H9 (cell line): ENCODE measurements around the gene NOC3L. TPM values are rescaled to one million over a fixed set of nuclear protein-coding genes. Genes with fewer than 3 reads are reported as not detected.

Experiments
- DNase-seq: peaks from one replicate; pipeline ENCODE4 v3.0.0-alpha.2; 2017
- H2AFZ ChIP-seq: one replicate; pipeline ENCODE4 v1.6.1; 2013; ENCODE audit warnings: mild to moderate bottlenecking, low read length, control low read depth, moderate library complexity
- H2AK5ac ChIP-seq: 2 replicates; pipeline ENCODE4 v1.6.1; 2013; ENCODE audit warnings: low read length, control low read depth, mixed read lengths; ENCODE audit not compliant: insufficient read length
- H2BK120ac ChIP-seq: one replicate; pipeline ENCODE4 v1.6.1; 2013; ENCODE audit warnings: low read depth, mild to moderate bottlenecking, low read length, control low read depth, inconsistent platforms; ENCODE audit not compliant: poor library complexity, severe bottlenecking
- H2BK12ac ChIP-seq: 2 replicates; pipeline ENCODE4 v1.6.1; 2013; ENCODE audit warnings: low read length, control low read depth, mixed read lengths, low read depth; ENCODE audit not compliant: insufficient read length
- H2BK15ac ChIP-seq: 2 replicates; pipeline ENCODE4 v1.6.1; 2013; ENCODE audit warnings: low read depth, low read length, control low read depth
- H2BK20ac ChIP-seq: one replicate; pipeline ENCODE4 v1.6.1; 2013; ENCODE audit warnings: low read depth, mild to moderate bottlenecking, low read length, control low read depth, inconsistent platforms; ENCODE audit not compliant: poor library complexity, severe bottlenecking
- H2BK5ac ChIP-seq: 2 replicates; pipeline ENCODE4 v1.6.1; 2013; ENCODE audit warnings: low read length, control low read depth, mixed read lengths; ENCODE audit not compliant: insufficient read length
- H3K14ac ChIP-seq: 2 replicates; pipeline ENCODE4 v1.6.1; 2013; ENCODE audit warnings: low read length, control low read depth; ENCODE audit not compliant: insufficient read depth
- H3K18ac ChIP-seq: 2 replicates; pipeline ENCODE4 v1.6.1; 2013; ENCODE audit warnings: low read depth, mild to moderate bottlenecking, mixed read lengths, low read length, control low read depth; ENCODE audit not compliant: insufficient read length
- H3K23ac ChIP-seq: 2 replicates; pipeline ENCODE4 v1.6.1; 2013; ENCODE audit warnings: low read length, control low read depth, mixed read lengths, low read depth; ENCODE audit not compliant: insufficient read length
- H3K23me2 ChIP-seq: 2 replicates; pipeline ENCODE4 v1.6.1; 2013; ENCODE audit warnings: low read depth, mild to moderate bottlenecking, mixed read lengths, low read length, control low read depth; ENCODE audit not compliant: insufficient read length, poor library complexity, severe bottlenecking
- H3K27ac ChIP-seq: 2 replicates; pipeline ENCODE4 v1.5.1; 2013; ENCODE audit warnings: low read length, control low read depth, mixed read lengths, low read depth; ENCODE audit not compliant: insufficient read length
- H3K27me3 ChIP-seq: 2 replicates; pipeline ENCODE4 v1.6.1; 2013; ENCODE audit warnings: low read length, control low read depth, inconsistent platforms; ENCODE audit not compliant: insufficient read depth
- H3K4ac ChIP-seq: 2 replicates; pipeline ENCODE4 v1.6.1; 2013; ENCODE audit warnings: low read depth, mild to moderate bottlenecking, control low read depth, inconsistent platforms, low read length, moderate library complexity
- H3K4me1 ChIP-seq: 2 replicates; pipeline ENCODE4 v1.6.1; 2013; ENCODE audit warnings: low read length, control low read depth, inconsistent platforms; ENCODE audit not compliant: insufficient read depth
- H3K4me2 ChIP-seq: 2 replicates; pipeline ENCODE4 v1.6.1; 2013; ENCODE audit warnings: low read length, control low read depth, mixed read lengths; ENCODE audit not compliant: insufficient read length, insufficient read depth
- H3K56ac ChIP-seq: 2 replicates; pipeline ENCODE4 v1.6.1; 2013; ENCODE audit warnings: low read depth, mild to moderate bottlenecking, mixed read lengths, low read length, control low read depth; ENCODE audit not compliant: insufficient read length
- H3K79me1 ChIP-seq: 2 replicates; pipeline ENCODE4 v1.6.1; 2013; ENCODE audit warnings: low read depth, mild to moderate bottlenecking, moderate library complexity, low read length, control low read depth, inconsistent platforms; ENCODE audit not compliant: insufficient read depth, poor library complexity, severe bottlenecking
- H3K79me2 ChIP-seq: 2 replicates; pipeline ENCODE4 v1.6.1; 2013; ENCODE audit warnings: low read length, control low read depth, inconsistent platforms; ENCODE audit not compliant: insufficient read depth
- H3K9ac ChIP-seq: 2 replicates; pipeline ENCODE4 v1.6.1; 2013; ENCODE audit warnings: low read length, control low read depth, mixed read lengths; ENCODE audit not compliant: insufficient read length; ENCODE audit errors: extremely low read depth
- H3K9me3 ChIP-seq: one replicate; pipeline ENCODE4 v1.6.1; 2013; ENCODE audit warnings: low read depth, low read length, inconsistent platforms; ENCODE audit not compliant: control insufficient read depth
- H3T11ph ChIP-seq: one replicate; pipeline ENCODE4 v1.6.1; 2013; ENCODE audit warnings: mild to moderate bottlenecking, low read length, control low read depth, inconsistent platforms
- H4K20me1 ChIP-seq: one replicate; pipeline ENCODE4 v1.6.1; 2013; ENCODE audit not compliant: control insufficient read depth, insufficient read length, insufficient read depth
- H4K5ac ChIP-seq: 2 replicates; pipeline ENCODE4 v1.6.1; 2013; ENCODE audit warnings: low read depth, mild to moderate bottlenecking, mixed read lengths, low read length, control low read depth; ENCODE audit not compliant: insufficient read length
- H4K8ac ChIP-seq: replicated peaks from 2 replicates; pipeline ENCODE4 v1.6.1; 2013; ENCODE audit warnings: low read length, control low read depth, mixed read lengths, low read depth; ENCODE audit not compliant: insufficient read length
- H4K91ac ChIP-seq: 2 replicates; pipeline ENCODE4 v1.6.1; 2013; ENCODE audit warnings: low read depth, mild to moderate bottlenecking, moderate library complexity, mixed read lengths, low read length, control low read depth; ENCODE audit not compliant: insufficient read length
- H3K27ac Mint-ChIP-seq, 3 experiments: 2 replicates in 2 of 3; 3 replicates in 1 of 3; pipeline ENCODE4 v1.8.0; 2020 to 2021; ENCODE audit warnings: mixed read lengths in 3 of 3, mild to moderate bottlenecking in 1 of 3, moderate library complexity in 1 of 3
- H3K27me3 Mint-ChIP-seq: 2 replicates; pipeline ENCODE4 v1.8.0; 2021; ENCODE audit warnings: low read depth, mild to moderate bottlenecking, moderate library complexity, mixed read lengths
- H3K36me3 Mint-ChIP-seq, 3 experiments: 2 replicates in 2 of 3; 3 replicates in 1 of 3; pipeline ENCODE4 v1.8.0; 2020 to 2021; ENCODE audit warnings: low read depth in 3 of 3, mixed read lengths in 3 of 3; ENCODE audit not compliant: insufficient read depth in 1 of 3
- H3K4me1 Mint-ChIP-seq, 2 experiments: 2 replicates each; pipeline ENCODE4 v1.8.0; 2020; ENCODE audit warnings: mixed read lengths in 2 of 2
- H3K4me3 Mint-ChIP-seq, 2 experiments: 2 replicates in 1 of 2; 3 replicates in 1 of 2; pipeline ENCODE4 v1.8.0; 2020 to 2021; ENCODE audit warnings: mild to moderate bottlenecking in 2 of 2, mixed read lengths in 2 of 2, moderate library complexity in 1 of 2
- H3K9me3 Mint-ChIP-seq, 2 experiments: 2 replicates in 1 of 2; 3 replicates in 1 of 2; pipeline ENCODE4 v1.8.0; 2020; ENCODE audit warnings: mild to moderate bottlenecking in 2 of 2, mixed read lengths in 2 of 2, moderate library complexity in 1 of 2
- CTCF ChIP-seq: fragments of 200-600 bp; sonication (generic); conservative IDR thresholded peaks from 3 replicates; pipeline ENCODE4 v1.8.0; 2021; ENCODE audit warnings: antibody characterized with exemption, mild to moderate bottlenecking
- WGBS: extraction: QIAGEN DNeasy Blood & Tissue Kit; methylation state at CpG from one replicate; pipeline ENCODE4 v1.1.7; 2013; ENCODE audit warnings: missing lambda C conversion rate, low lambda C conversion rate, mixed read lengths; ENCODE audit not compliant: insufficient read length; ENCODE audit errors: extremely low coverage; 5-methylcytosine and 5-hydroxymethylcytosine counted together
- total RNA-seq: library from RNA; stranded (reverse); gene quantifications from 2 replicates; pipeline ENCODE4 v1.2.1, GENCODE V29; 2021

NOC3L gene
- total RNA-seq, 1 experiment from 2014 or later, result 35.8 TPM

- H3K4me1 ChIP-seq, result 0 out of 2 replicates have a peak, but pooled peaks cover 8% of the 10 kb centered on the region
- no peak overlapping the region for H3K4me2 ChIP-seq
- no peaks in the 10 kb centered on the region for H3K79me2 ChIP-seq
- H2BK5ac ChIP-seq, result no peak overlapping the region
- no peak for DNase-seq
- H3K27me3 ChIP-seq, result no peaks in the 10 kb centered on the region
- Mint-ChIP-seq H3K4me1 (peaks cover 9 to 12% of the 10 kb centered on the region in 2 experiments), H3K27me3 (no peaks in the 10 kb centered on the region; the same call in none of the 2 replicates), H3K36me3 (no peaks in the 10 kb centered on the region), H3K27ac (no peak overlapping the region), H3K4me3 (no peak overlapping the region), H3K9me3 (no peaks in the 10 kb centered on the region)
- no peak overlapping the region for H2BK15ac ChIP-seq
- no peak overlapping the region for H2AFZ ChIP-seq
- no CpG with 5 or more reads among the region's 1 CpG for whole genome bisulfite sequencing
- no peaks in the 10 kb centered on the region for H3K9me3 ChIP-seq
- no peak overlapping the region for H3K14ac ChIP-seq
- no peaks in the 10 kb centered on the region for H3K79me1 ChIP-seq
- TF ChIP-seq CTCF, result no peak
- no peak overlapping the region for H2AK5ac ChIP-seq
- no peak overlapping the region for H3T11ph ChIP-seq
- no peak overlapping the region for H2BK20ac ChIP-seq
- H3K56ac ChIP-seq, result no peak overlapping the region
- no peak overlapping the region for H3K9ac ChIP-seq
- H2BK120ac ChIP-seq, result no peak overlapping the region
- H4K20me1 ChIP-seq, result no peaks in the 10 kb centered on the region
- no peak overlapping the region for H3K27ac ChIP-seq
- H4K91ac ChIP-seq, result no peak overlapping the region
- no peak overlapping the region for H4K8ac ChIP-seq
- no peak overlapping the region for H3K23ac ChIP-seq
- no peak overlapping the region for H3K4ac ChIP-seq
- no peak overlapping the region for H2BK12ac ChIP-seq
- no peaks in the 10 kb centered on the region for H3K23me2 ChIP-seq
- H3K18ac ChIP-seq, result no peak overlapping the region
- H4K5ac ChIP-seq, result no peak overlapping the region
Measured at GRCh38 chr10:94293354-94293753, 69.4 kb downstream of the NOC3L start.
